Stimulated activated naive B cell treated with anti-CD40 and anti-IgM and Interleukin-4, amounts not matched to agents 10 μg/mL and 1 μg/mL and 100 μg/mL, for 72 hours (primary cell): ENCODE results near the gene HIBADH.

Source experiments
- ATAC-seq, 2 donors: fragments of 150-1000 bp; cut with Tn5 transposase; replicated peaks; 2 replicates each; pipeline ENCODE4 v1.10.0; 2021; ENCODE audit warnings: moderate library complexity in 1 of 2
- DNase-seq: peaks from one replicate; pipeline ENCODE4 v3.0.0; 2021
- H3K27ac Mint-ChIP-seq: one replicate; pipeline ENCODE4 v1.8.0; 2022; ENCODE audit warnings: mild to moderate bottlenecking, mixed read lengths
- H3K27me3 Mint-ChIP-seq, 2 donors: one replicate each; pipeline ENCODE4 v1.8.0; 2022; ENCODE audit warnings: mixed read lengths in 2 of 2
- H3K36me3 Mint-ChIP-seq, 2 donors: one replicate each; pipeline ENCODE4 v1.8.0; 2022; ENCODE audit warnings: mixed read lengths in 2 of 2, mild to moderate bottlenecking in 1 of 2
- H3K4me1 Mint-ChIP-seq, 2 donors: one replicate each; pipeline ENCODE4 v1.8.0; 2022; ENCODE audit warnings: mixed read lengths in 2 of 2, mild to moderate bottlenecking in 1 of 2
- H3K4me3 Mint-ChIP-seq, 2 donors: one replicate each; pipeline ENCODE4 v1.8.0; 2022; ENCODE audit warnings: mild to moderate bottlenecking in 2 of 2, mixed read lengths in 2 of 2, moderate library complexity in 1 of 2
- H3K9me3 Mint-ChIP-seq, 2 donors: one replicate each; pipeline ENCODE4 v1.8.0; 2022; ENCODE audit warnings: mixed read lengths in 2 of 2, mild to moderate bottlenecking in 1 of 2

The HIBADH gene

GRCh38 chr7:27662490-27663205, at the start of gene HIBADH:
Gene HIBADH (minus strand): TSS chr7:27662883. CDS start chr7:27662788, 95 bp downstream.
- no peaks in the 10 kb centered on the region for H3K27me3 Mint-ChIP-seq
- peak; percentile 97 for DNase-seq
- peak within 1 kb of the TSS; percentile 80 to 86 for H3K4me3 Mint-ChIP-seq
- no peaks in the 10 kb centered on the region for H3K9me3 Mint-ChIP-seq
- peak within 1 kb of the TSS; percentile 89 for H3K27ac Mint-ChIP-seq
- peaks cover 6 to 8% of the 10 kb centered on the region in 2 donors for H3K4me1 Mint-ChIP-seq
- no peaks in the 10 kb centered on the region for H3K36me3 Mint-ChIP-seq
- peak; percentile 98 to 99 for ATAC-seq

GRCh38 chr7:27712217-27712616, 49.5 kb upstream of the HIBADH start:
- peaks cover 5 to 6% of the 10 kb centered on the region in 2 donors for H3K9me3 Mint-ChIP-seq
- no peak overlapping the region for H3K4me3 Mint-ChIP-seq
- peaks cover 2 to 7% of the 10 kb centered on the region in 2 donors for H3K4me1 Mint-ChIP-seq
- peaks cover 0 to 5% of the 10 kb centered on the region in 2 donors for H3K27me3 Mint-ChIP-seq
- H3K36me3 Mint-ChIP-seq: peaks cover 0 to 2% of the 10 kb centered on the region in 2 donors
- ATAC-seq (no peak), DNase-seq (no peak)
- no peak overlapping the region for H3K27ac Mint-ChIP-seq

GRCh38 chr7:27709137-27710075, 46.7 kb upstream of the HIBADH start:
- H3K4me3 Mint-ChIP-seq: no peak overlapping the region
- peaks cover 5 to 6% of the 10 kb centered on the region in 2 donors for H3K9me3 Mint-ChIP-seq
- ATAC-seq (peak in 1 of 2 donors; percentile 31), DNase-seq (no peak)
- H3K36me3 Mint-ChIP-seq: peaks cover 0 to 2% of the 10 kb centered on the region in 2 donors
- H3K4me1 Mint-ChIP-seq: peaks cover 2 to 7% of the 10 kb centered on the region in 2 donors
- H3K27me3 Mint-ChIP-seq: peaks cover 0 to 6% of the 10 kb centered on the region in 2 donors
- H3K27ac Mint-ChIP-seq: no peak overlapping the region

- DNase-seq (no peak), ATAC-seq (no peak)
- Mint-ChIP-seq H3K27me3 (peaks cover 0 to 6% of the 10 kb centered on the region in 2 donors), H3K4me1 (peaks cover 2 to 6% of the 10 kb centered on the region in 2 donors), H3K36me3 (peaks cover 0 to 2% of the 10 kb centered on the region in 2 donors), H3K27ac (no peak overlapping the region), H3K4me3 (no peak overlapping the region), H3K9me3 (peaks cover 5 to 6% of the 10 kb centered on the region in 2 donors)
Measured at GRCh38 chr7:27708485-27708884, 45.8 kb upstream of the HIBADH start.

- no peak overlapping the region for H3K4me3 Mint-ChIP-seq
- DNase-seq: no peak
Measured at GRCh38 chr7:27705200-27705594, 42.5 kb upstream of the HIBADH start.

GRCh38 chr7:27704422-27705199, 41.9 kb upstream of the HIBADH start:
- H3K36me3 Mint-ChIP-seq: no peaks in the 10 kb centered on the region
- no peaks in the 10 kb centered on the region for H3K4me1 Mint-ChIP-seq
- ATAC-seq (no peak), DNase-seq (no peak)
- peaks cover 5 to 12% of the 10 kb centered on the region in 2 donors for H3K27me3 Mint-ChIP-seq
- no peaks in the 10 kb centered on the region for H3K9me3 Mint-ChIP-seq
- no peak overlapping the region for H3K27ac Mint-ChIP-seq
- H3K4me3 Mint-ChIP-seq: no peak overlapping the region

More at GRCh38 chr7:27705200-27705594, 42.5 kb upstream of the HIBADH start:
- peaks cover 5 to 12% of the 10 kb centered on the region in 2 donors for H3K27me3 Mint-ChIP-seq
- no peak for ATAC-seq
- H3K9me3 Mint-ChIP-seq: no peaks in the 10 kb centered on the region
- H3K36me3 Mint-ChIP-seq: no peaks in the 10 kb centered on the region
- H3K27ac Mint-ChIP-seq: no peak overlapping the region
- no peaks in the 10 kb centered on the region for H3K4me1 Mint-ChIP-seq

GRCh38 chr7:27703181-27703580, 40.5 kb upstream of the HIBADH start:
- Mint-ChIP-seq H3K27me3 (peaks cover 5 to 12% of the 10 kb centered on the region in 2 donors), H3K27ac (no peak overlapping the region), H3K9me3 (no peaks in the 10 kb centered on the region), H3K36me3 (no peaks in the 10 kb centered on the region), H3K4me1 (peaks cover 0 to 6% of the 10 kb centered on the region in 2 donors), H3K4me3 (no peak overlapping the region)
- ATAC-seq (no peak), DNase-seq (no peak)

- no peak for DNase-seq
- Mint-ChIP-seq H3K27ac (no peak overlapping the region), H3K4me1 (peaks cover 5 to 12% of the 10 kb centered on the region in 2 donors), H3K27me3 (peaks cover 5 to 11% of the 10 kb centered on the region in 2 donors), H3K9me3 (no peaks in the 10 kb centered on the region), H3K4me3 (no peak overlapping the region), H3K36me3 (no peaks in the 10 kb centered on the region)
- ATAC-seq: no peak
Measured at GRCh38 chr7:27700501-27700900, 37.8 kb upstream of the HIBADH start.

GRCh38 chr7:27699751-27700150, 37.1 kb upstream of the HIBADH start:
- Mint-ChIP-seq H3K9me3 (no peaks in the 10 kb centered on the region), H3K36me3 (no peaks in the 10 kb centered on the region), H3K4me3 (no peak overlapping the region), H3K27ac (no peak overlapping the region), H3K27me3 (peaks cover 5 to 6% of the 10 kb centered on the region in 2 donors), H3K4me1 (peaks cover 5 to 12% of the 10 kb centered on the region in 2 donors)
- ATAC-seq: no peak
- no peak for DNase-seq

- peak; percentile 87 to 91 for ATAC-seq
- Mint-ChIP-seq H3K4me3 (no peak overlapping the region), H3K36me3 (no peaks in the 10 kb centered on the region), H3K9me3 (no peaks in the 10 kb centered on the region), H3K4me1 (peaks cover 5 to 12% of the 10 kb centered on the region in 2 donors), H3K27me3 (peaks cover 5 to 6% of the 10 kb centered on the region in 2 donors), H3K27ac (peak overlapping the region; percentile 11)
- DNase-seq: peak; percentile 5
Measured at GRCh38 chr7:27697861-27698430, 35.3 kb upstream of the HIBADH start.

- Mint-ChIP-seq H3K27ac (no peak overlapping the region), H3K4me1 (peaks cover 5 to 12% of the 10 kb centered on the region in 2 donors), H3K4me3 (no peak overlapping the region), H3K9me3 (no peaks in the 10 kb centered on the region), H3K36me3 (no peaks in the 10 kb centered on the region), H3K27me3 (no peaks in the 10 kb centered on the region)
- DNase-seq (no peak), ATAC-seq (no peak)
Measured at GRCh38 chr7:27695096-27695495, 32.4 kb upstream of the HIBADH start.

- Mint-ChIP-seq H3K27me3 (peaks cover 4 to 6% of the 10 kb centered on the region in 2 donors), H3K27ac (no peak overlapping the region), H3K4me3 (no peak overlapping the region), H3K9me3 (no peaks in the 10 kb centered on the region), H3K36me3 (no peaks in the 10 kb centered on the region), H3K4me1 (peaks cover 5 to 18% of the 10 kb centered on the region in 2 donors)
- ATAC-seq (no peak), DNase-seq (no peak)
Measured at GRCh38 chr7:27693794-27694193, 31.1 kb upstream of the HIBADH start.

- ATAC-seq (no peak), DNase-seq (no peak)
- H3K36me3 Mint-ChIP-seq: peaks cover 5 to 7% of the 10 kb centered on the region in 2 donors
- H3K9me3 Mint-ChIP-seq: peaks cover 0 to 5% of the 10 kb centered on the region in 2 donors
- H3K4me1 Mint-ChIP-seq: peaks cover 0 to 6% of the 10 kb centered on the region in 2 donors
- H3K27me3 Mint-ChIP-seq: peaks cover 11 to 14% of the 10 kb centered on the region in 2 donors
- no peak overlapping the region for H3K27ac Mint-ChIP-seq
- H3K4me3 Mint-ChIP-seq: no peak overlapping the region
Measured at GRCh38 chr7:27690649-27691048, 28.0 kb upstream of the HIBADH start.
